SK-N-SH treated with all-trans-retinoic acid at 6 μM for 48 hours (cell line): ENCODE measurements around the gene LSM10.

ENCODE experiments used
- ATAC-seq: fragments of 200-7000 bp; cut with Tn5 transposase; 3 replicates; pipeline ENCODE4 v1.9.1; 2020; ENCODE audit warnings: mild to moderate bottlenecking, moderate library complexity
- ARNTL ChIP-seq: fragments of 450-650 bp; formaldehyde crosslinking; IDR thresholded peaks from 2 replicates; pipeline ENCODE4 v1.5.0; 2020; ENCODE audit warnings: low read depth, mild to moderate bottlenecking, moderate library complexity, borderline replicate concordance
- BACH2 ChIP-seq: fragments of 250-450 bp; sonication (Bioruptor Pico); IDR thresholded peaks from 2 replicates; pipeline ENCODE4 v1.9.0; 2021; ENCODE audit warnings: mild to moderate bottlenecking, borderline replicate concordance
- CSDC2 ChIP-seq: fragments of 250-450 bp; sonication (Bioruptor Pico); IDR thresholded peaks from 2 replicates; pipeline ENCODE4 v1.5.0; 2020; ENCODE audit warnings: mild to moderate bottlenecking, moderate library complexity
- ESRRG ChIP-seq: fragments of 250-450 bp; sonication (Bioruptor Pico); IDR thresholded peaks from 2 replicates; pipeline ENCODE4 v1.6.1; 2021; ENCODE audit warnings: mild to moderate bottlenecking
- GLIS3 ChIP-seq: fragments of 250-450 bp; sonication (Bioruptor Pico); IDR thresholded peaks from 2 replicates; pipeline ENCODE4 v1.5.0; 2020; ENCODE audit warnings: mild to moderate bottlenecking, moderate library complexity
- OSR1 ChIP-seq: fragments of 250-450 bp; sonication (Bioruptor Pico); IDR thresholded peaks from 2 replicates; pipeline ENCODE4 v1.8.0; 2022; ENCODE audit warnings: moderate library complexity, mild to moderate bottlenecking, inconsistent platforms
- PATZ1 ChIP-seq: fragments of 250-450 bp; sonication (Bioruptor Pico); IDR thresholded peaks from 2 replicates; pipeline ENCODE4 v1.8.0; 2020; ENCODE audit warnings: mild to moderate bottlenecking, moderate library complexity, borderline replicate concordance
- PPARA ChIP-seq: fragments of 250-450 bp; sonication (Bioruptor Pico); IDR thresholded peaks from 2 replicates; pipeline ENCODE4 v1.5.0; 2020; ENCODE audit warnings: mild to moderate bottlenecking, borderline replicate concordance
- SNAI2 ChIP-seq: fragments of 250-450 bp; sonication (Bioruptor Pico); IDR thresholded peaks from 2 replicates; pipeline ENCODE4 v1.5.0; 2020; ENCODE audit warnings: mild to moderate bottlenecking, moderate library complexity
- TCF4 ChIP-seq: fragments of 250-450 bp; sonication (Bioruptor Pico); IDR thresholded peaks from 2 replicates; pipeline ENCODE4 v1.8.0; 2021; ENCODE audit warnings: mild to moderate bottlenecking, moderate library complexity, borderline replicate concordance
- TOX ChIP-seq: fragments of 250-450 bp; sonication (Bioruptor Pico); IDR thresholded peaks from 2 replicates; pipeline ENCODE4 v1.8.0; 2021; ENCODE audit warnings: mild to moderate bottlenecking, moderate library complexity, borderline replicate concordance
- TSHZ2 ChIP-seq: fragments of 250-450 bp; sonication (Bioruptor Pico); IDR thresholded peaks from 2 replicates; pipeline ENCODE4 v1.5.0; 2020; ENCODE audit warnings: mild to moderate bottlenecking, moderate library complexity
- ZFP30 ChIP-seq: fragments of 450-650 bp; formaldehyde crosslinking; IDR thresholded peaks from 2 replicates; pipeline ENCODE4 v1.5.0; 2022; ENCODE audit warnings: mild to moderate bottlenecking, moderate library complexity
- ZNF565 ChIP-seq: fragments of 450-650 bp; formaldehyde crosslinking; conservative IDR thresholded peaks from 2 replicates; pipeline ENCODE4 v1.5.0; 2020; ENCODE audit warnings: low read depth, mild to moderate bottlenecking, moderate library complexity
- ZNF8 ChIP-seq: fragments of 450-650 bp; formaldehyde crosslinking; IDR thresholded peaks from 2 replicates; pipeline ENCODE4 v1.5.0; 2020; ENCODE audit warnings: mild to moderate bottlenecking, moderate library complexity
- TF ChIP-seq, protein P1 (sequence below): fragments of 250-450 bp; sonication (Bioruptor Pico); IDR thresholded peaks from 2 replicates; pipeline ENCODE4 v1.5.1; 2020; ENCODE audit warnings: low read depth, mild to moderate bottlenecking, moderate library complexity
- TF ChIP-seq, protein P2 (sequence below): fragments of 250-450 bp; sonication (Bioruptor Pico); IDR thresholded peaks from 2 replicates; pipeline ENCODE4 v1.8.0; 2021; ENCODE audit warnings: low read depth, mild to moderate bottlenecking, moderate library complexity, borderline replicate concordance
- TF ChIP-seq, protein P3 (sequence below): fragments of 250-450 bp; sonication (Bioruptor Pico); IDR thresholded peaks from 2 replicates; pipeline ENCODE4 v1.5.1; 2021; ENCODE audit warnings: mild to moderate bottlenecking, moderate library complexity

Gene LSM10

DNA sequence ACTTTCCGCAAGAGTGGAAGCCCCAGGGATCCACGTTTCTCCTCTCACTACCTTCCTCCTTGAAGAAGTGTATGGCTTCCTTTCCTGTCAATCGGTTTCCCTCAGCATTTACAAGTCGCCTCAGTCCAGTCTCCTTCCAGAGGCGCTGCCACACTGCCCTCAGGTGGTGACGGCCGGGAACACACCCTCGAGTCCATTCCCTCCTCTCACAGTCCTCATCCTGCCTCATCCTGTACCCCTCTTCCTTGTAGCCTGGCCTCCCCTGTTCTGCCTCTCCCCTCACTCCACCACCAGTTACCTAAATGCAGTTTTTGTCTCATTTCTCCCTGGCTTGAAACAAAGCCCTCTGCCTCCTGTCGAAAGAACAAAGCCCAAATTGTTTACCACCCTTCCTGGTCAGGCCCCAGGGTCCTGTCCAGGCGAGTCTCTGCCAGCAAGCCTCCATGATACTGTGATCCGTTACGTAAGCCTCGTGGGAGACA, 23.2 kb upstream of the LSM10 start (continued):
- TF ChIP-seq, protein P1, sequence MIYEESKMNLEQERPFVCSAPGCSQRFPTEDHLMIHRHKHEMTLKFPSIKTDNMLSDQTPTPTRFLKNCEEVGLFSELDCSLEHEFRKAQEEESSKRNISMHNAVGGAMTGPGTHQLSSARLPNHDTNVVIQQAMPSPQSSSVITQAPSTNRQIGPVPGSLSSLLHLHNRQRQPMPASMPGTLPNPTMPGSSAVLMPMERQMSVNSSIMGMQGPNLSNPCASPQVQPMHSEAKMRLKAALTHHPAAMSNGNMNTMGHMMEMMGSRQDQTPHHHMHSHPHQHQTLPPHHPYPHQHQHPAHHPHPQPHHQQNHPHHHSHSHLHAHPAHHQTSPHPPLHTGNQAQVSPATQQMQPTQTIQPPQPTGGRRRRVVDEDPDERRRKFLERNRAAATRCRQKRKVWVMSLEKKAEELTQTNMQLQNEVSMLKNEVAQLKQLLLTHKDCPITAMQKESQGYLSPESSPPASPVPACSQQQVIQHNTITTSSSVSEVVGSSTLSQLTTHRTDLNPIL (CRISPR knock-in tag), result no peak
- TF ChIP-seq GLIS3 (CRISPR knock-in tag), result no peak
- no peak for TF ChIP-seq ZNF565
- no peak for TF ChIP-seq TSHZ2

DNA sequence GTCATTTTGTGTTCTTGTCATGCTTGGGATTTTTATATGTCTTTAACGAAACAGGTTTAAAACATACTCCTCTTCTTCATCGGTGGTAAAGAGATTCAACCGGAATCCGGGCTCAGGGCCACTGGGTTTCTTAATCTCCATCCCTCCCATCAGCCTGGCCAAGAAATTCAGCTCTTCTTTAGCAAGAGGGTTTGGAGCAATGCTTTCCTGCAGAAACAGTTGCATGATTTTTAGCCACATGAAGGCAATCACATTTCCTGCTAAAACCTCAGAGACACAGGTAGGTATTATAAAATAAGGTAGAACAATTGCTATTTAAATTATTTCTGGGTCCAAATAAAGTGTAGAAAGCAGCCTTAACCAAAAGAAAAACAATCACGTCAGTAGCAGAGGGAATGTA, 22.7 kb upstream of the LSM10 start:
- TF ChIP-seq TSHZ2, result no peak
- TF ChIP-seq SNAI2 (CRISPR knock-in tag), result no peak
- TF ChIP-seq, protein P2, sequence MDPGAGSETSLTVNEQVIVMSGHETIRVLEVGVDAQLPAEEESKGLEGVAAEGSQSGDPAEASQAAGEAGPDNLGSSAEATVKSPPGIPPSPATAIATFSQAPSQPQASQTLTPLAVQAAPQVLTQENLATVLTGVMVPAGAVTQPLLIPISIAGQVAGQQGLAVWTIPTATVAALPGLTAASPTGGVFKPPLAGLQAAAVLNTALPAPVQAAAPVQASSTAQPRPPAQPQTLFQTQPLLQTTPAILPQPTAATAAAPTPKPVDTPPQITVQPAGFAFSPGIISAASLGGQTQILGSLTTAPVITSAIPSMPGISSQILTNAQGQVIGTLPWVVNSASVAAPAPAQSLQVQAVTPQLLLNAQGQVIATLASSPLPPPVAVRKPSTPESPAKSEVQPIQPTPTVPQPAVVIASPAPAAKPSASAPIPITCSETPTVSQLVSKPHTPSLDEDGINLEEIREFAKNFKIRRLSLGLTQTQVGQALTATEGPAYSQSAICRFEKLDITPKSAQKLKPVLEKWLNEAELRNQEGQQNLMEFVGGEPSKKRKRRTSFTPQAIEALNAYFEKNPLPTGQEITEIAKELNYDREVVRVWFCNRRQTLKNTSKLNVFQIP (CRISPR knock-in tag), result no peak
- no peak for TF ChIP-seq ESRRG
- no peak for TF ChIP-seq BACH2 (CRISPR knock-in tag)
- no peak for TF ChIP-seq GLIS3 (CRISPR knock-in tag)
- no peak for TF ChIP-seq CSDC2
- no peak for TF ChIP-seq ZNF8 (CRISPR knock-in tag)
- no peak for TF ChIP-seq PATZ1 (CRISPR knock-in tag)
- TF ChIP-seq ZFP30 (CRISPR knock-in tag), result no peak
- no peak for TF ChIP-seq ARNTL
- TF ChIP-seq, protein P3, sequence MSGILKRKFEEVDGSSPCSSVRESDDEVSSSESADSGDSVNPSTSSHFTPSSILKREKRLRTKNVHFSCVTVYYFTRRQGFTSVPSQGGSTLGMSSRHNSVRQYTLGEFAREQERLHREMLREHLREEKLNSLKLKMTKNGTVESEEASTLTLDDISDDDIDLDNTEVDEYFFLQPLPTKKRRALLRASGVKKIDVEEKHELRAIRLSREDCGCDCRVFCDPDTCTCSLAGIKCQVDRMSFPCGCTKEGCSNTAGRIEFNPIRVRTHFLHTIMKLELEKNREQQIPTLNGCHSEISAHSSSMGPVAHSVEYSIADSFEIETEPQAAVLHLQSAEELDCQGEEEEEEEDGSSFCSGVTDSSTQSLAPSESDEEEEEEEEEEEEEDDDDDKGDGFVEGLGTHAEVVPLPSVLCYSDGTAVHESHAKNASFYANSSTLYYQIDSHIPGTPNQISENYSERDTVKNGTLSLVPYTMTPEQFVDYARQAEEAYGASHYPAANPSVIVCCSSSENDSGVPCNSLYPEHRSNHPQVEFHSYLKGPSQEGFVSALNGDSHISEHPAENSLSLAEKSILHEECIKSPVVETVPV (CRISPR knock-in tag), result no peak
- TF ChIP-seq PPARA (CRISPR knock-in tag), result no peak
- no peak for ATAC-seq

- TF ChIP-seq GLIS3 (CRISPR knock-in tag) (no peak), PATZ1 (CRISPR knock-in tag) (no peak), OSR1 (CRISPR knock-in tag) (no peak), ZNF565 (no peak), TCF4 (CRISPR knock-in tag) (no peak), TOX (CRISPR knock-in tag) (no peak)
- no peak for ATAC-seq
Observed at GRCh38 chr1:36419569-36419968, 21.9 kb upstream of the LSM10 start.
